Activated naive CD8-positive, alpha-beta T cell treated with anti-CD3 and anti-CD28 coated beads, Interleukin-2, amount 10 ng/mL, durations not matched to agents 7 days and 5 days (primary cell): Measurements from ENCODE around the gene PDE6D. TPM values are rescaled to one million over a fixed set of nuclear protein-coding genes. Genes with fewer than 3 reads are reported as not detected.

ENCODE experiments used
- ATAC-seq: fragments of 150-1000 bp; cut with Tn5 transposase; one replicate; pipeline ENCODE4 v1.10.0; 2021; ENCODE audit warnings: low read depth, moderate library complexity
- POLR2A ChIA-PET: fragments of 350-600 bp; sonication (Branson Sonifier 250); formaldehyde crosslinking; loops from one replicate; lab custom pipeline; 2021; ENCODE audit warnings: antibody characterized with exemption; lab: Charles Lee
- DNase-seq: peaks from one replicate; pipeline ENCODE4 v3.0.0; 2021
- H3K27ac Mint-ChIP-seq: one replicate; pipeline ENCODE4 v1.8.0; 2022; ENCODE audit warnings: mild to moderate bottlenecking, mixed read lengths
- H3K27me3 Mint-ChIP-seq: one replicate; pipeline ENCODE4 v1.8.0; 2022; ENCODE audit warnings: mild to moderate bottlenecking, moderate library complexity, mixed read lengths
- H3K36me3 Mint-ChIP-seq: one replicate; pipeline ENCODE4 v1.8.0; 2021; ENCODE audit warnings: mild to moderate bottlenecking, mixed read lengths
- H3K4me1 Mint-ChIP-seq: one replicate; pipeline ENCODE4 v1.8.0; 2021; ENCODE audit warnings: mixed read lengths
- H3K4me3 Mint-ChIP-seq: one replicate; pipeline ENCODE4 v1.8.0; 2022; ENCODE audit warnings: mild to moderate bottlenecking, moderate library complexity, mixed read lengths
- H3K9me3 Mint-ChIP-seq: one replicate; pipeline ENCODE4 v1.8.0; 2021; ENCODE audit warnings: mixed read lengths
- total RNA-seq, 2 experiments: library from RNA; stranded (reverse); gene quantifications; one replicate each; pipeline ENCODE4 v1.2.3, GENCODE V29; 2021

PDE6D gene
- total RNA-seq, 2 experiments from 2014 or later: 34.1 TPM

- H3K4me1 Mint-ChIP-seq: peaks cover 11% of the 10 kb centered on the region
- no peak overlapping the region for H3K4me3 Mint-ChIP-seq
- H3K27me3 Mint-ChIP-seq: peaks cover 3% of the 10 kb centered on the region
- POLR2A ChIA-PET: no interaction called here
- ATAC-seq (no peak), DNase-seq (no peak)
- peaks cover 3% of the 10 kb centered on the region for H3K36me3 Mint-ChIP-seq
- H3K27ac Mint-ChIP-seq: no peak overlapping the region
- no peaks in the 10 kb centered on the region for H3K9me3 Mint-ChIP-seq
These were observed 79.4 kb downstream of the PDE6D start for GRCh38 chr2:231701456-231702373.

- H3K4me3 Mint-ChIP-seq: no peak overlapping the region
- POLR2A ChIA-PET: no interaction called here
- no peaks in the 10 kb centered on the region for H3K9me3 Mint-ChIP-seq
- H3K36me3 Mint-ChIP-seq: peaks cover under 1% of the 10 kb centered on the region
- DNase-seq: no peak
- no peak overlapping the region for H3K27ac Mint-ChIP-seq
- no peak for ATAC-seq
- H3K27me3 Mint-ChIP-seq: peaks cover 3% of the 10 kb centered on the region
- H3K4me1 Mint-ChIP-seq: no peaks in the 10 kb centered on the region
These were observed 82.1 kb downstream of the PDE6D start for GRCh38 chr2:231699006-231699405.

GRCh38 chr2:231696004-231696367 is 85.1 kb downstream of the PDE6D start:
- no peaks in the 10 kb centered on the region for H3K36me3 Mint-ChIP-seq
- POLR2A ChIA-PET: no interaction called here

GRCh38 chr2:231693956-231694355 is 87.1 kb downstream of the PDE6D start:
- ATAC-seq (no peak), DNase-seq (no peak)
- Mint-ChIP-seq H3K27me3 (peaks cover 3% of the 10 kb centered on the region), H3K4me1 (peaks cover 1% of the 10 kb centered on the region), H3K9me3 (no peaks in the 10 kb centered on the region), H3K36me3 (no peaks in the 10 kb centered on the region), H3K4me3 (no peak overlapping the region), H3K27ac (no peak overlapping the region)
- POLR2A ChIA-PET: interaction anchor here (1.4 to 1.9 kb wide), 3 partner anchors 9 to 14 kb away, joined by 4 to 8 read pairs (median 4); partner anchors contain the start of gene PTMA

More at GRCh38 chr2:231696004-231696367, 85.1 kb downstream of the PDE6D start:
- Mint-ChIP-seq H3K4me3 (no peak overlapping the region), H3K27ac (no peak overlapping the region), H3K27me3 (peaks cover 3% of the 10 kb centered on the region), H3K9me3 (no peaks in the 10 kb centered on the region), H3K4me1 (peaks cover 1% of the 10 kb centered on the region)
- ATAC-seq: no peak
- DNase-seq: no peak

- POLR2A ChIA-PET: interaction anchor here (1.4 kb wide), 1 partner anchor 14 kb away, joined by 4 read pairs; no protein-coding TSS in a partner anchor
- H3K27ac Mint-ChIP-seq: no peak overlapping the region
- H3K36me3 Mint-ChIP-seq: no peaks in the 10 kb centered on the region
- H3K4me3 Mint-ChIP-seq: no peak overlapping the region
- H3K4me1 Mint-ChIP-seq: peaks cover 1% of the 10 kb centered on the region
- ATAC-seq (no peak), DNase-seq (no peak)
- peaks cover 3% of the 10 kb centered on the region for H3K27me3 Mint-ChIP-seq
- no peaks in the 10 kb centered on the region for H3K9me3 Mint-ChIP-seq
These were observed 88.2 kb downstream of the PDE6D start for GRCh38 chr2:231692847-231693246.

GRCh38 chr2:231691251-231691772 is 89.8 kb downstream of the PDE6D start:
- Mint-ChIP-seq H3K27me3 (no peaks in the 10 kb centered on the region), H3K27ac (no peak overlapping the region), H3K4me1 (peaks cover 5% of the 10 kb centered on the region), H3K36me3 (no peaks in the 10 kb centered on the region), H3K9me3 (no peaks in the 10 kb centered on the region), H3K4me3 (no peak overlapping the region)
- ATAC-seq: no peak
- no peak for DNase-seq
- POLR2A ChIA-PET: no interaction called here

GRCh38 chr2:231689124-231689893 is 91.8 kb downstream of the PDE6D start:
- Mint-ChIP-seq H3K4me1 (peaks cover 6% of the 10 kb centered on the region), H3K4me3 (no peak overlapping the region), H3K36me3 (no peaks in the 10 kb centered on the region), H3K9me3 (no peaks in the 10 kb centered on the region), H3K27ac (no peak overlapping the region), H3K27me3 (peaks cover 2% of the 10 kb centered on the region)
- POLR2A ChIA-PET: interaction anchor here (1.7 to 1.9 kb wide), 2 partner anchors 14 to 26 kb away, joined by 5 to 7 read pairs; no protein-coding TSS in a partner anchor
- ATAC-seq (no peak), DNase-seq (no peak)

- Mint-ChIP-seq H3K27me3 (peaks cover 2% of the 10 kb centered on the region), H3K9me3 (no peaks in the 10 kb centered on the region), H3K4me1 (peaks cover 6% of the 10 kb centered on the region), H3K4me3 (no peak overlapping the region), H3K36me3 (no peaks in the 10 kb centered on the region), H3K27ac (no peak overlapping the region)
- ATAC-seq (no peak), DNase-seq (no peak)
- POLR2A ChIA-PET: interaction anchor here (1.7 to 1.9 kb wide), 2 partner anchors 15 to 26 kb away, joined by 5 to 7 read pairs; no protein-coding TSS in a partner anchor
These were observed 92.4 kb downstream of the PDE6D start for GRCh38 chr2:231688719-231689118.

- Mint-ChIP-seq H3K4me1 (peaks cover 6% of the 10 kb centered on the region), H3K36me3 (no peaks in the 10 kb centered on the region), H3K9me3 (no peaks in the 10 kb centered on the region), H3K27ac (no peak overlapping the region), H3K27me3 (peaks cover 2% of the 10 kb centered on the region), H3K4me3 (no peak overlapping the region)
- POLR2A ChIA-PET: interaction anchor here (1.0 to 1.8 kb wide), 3 partner anchors 21 to 27 kb away, joined by 3 to 10 read pairs (median 7); partner anchors contain the start of gene PTMA
- no peak for ATAC-seq
- no peak for DNase-seq
These were observed 93.1 kb downstream of the PDE6D start for GRCh38 chr2:231687961-231688360.

- Mint-ChIP-seq H3K4me1 (peaks cover 9% of the 10 kb centered on the region), H3K27ac (peak overlapping the region; percentile 43), H3K9me3 (no peaks in the 10 kb centered on the region), H3K36me3 (no peaks in the 10 kb centered on the region), H3K27me3 (peaks cover 7% of the 10 kb centered on the region), H3K4me3 (no peak overlapping the region)
- DNase-seq: peak; percentile 78
- POLR2A ChIA-PET: interaction anchor here (1.0 to 1.8 kb wide), 4 partner anchors 19 to 28 kb away, joined by 3 to 10 read pairs (median 4); partner anchors contain the start of gene PTMA
- peak; percentile 87 for ATAC-seq
These were observed 93.8 kb downstream of the PDE6D start for GRCh38 chr2:231687133-231687852.

GRCh38 chr2:231686192-231687100 is 94.6 kb downstream of the PDE6D start:
- POLR2A ChIA-PET: interaction anchor here (1.0 to 1.8 kb wide), 3 partner anchors 20 to 29 kb away, joined by 4 to 10 read pairs (median 4); partner anchors contain the start of gene PTMA
- Mint-ChIP-seq H3K9me3 (no peaks in the 10 kb centered on the region), H3K27me3 (peaks cover 16% of the 10 kb centered on the region), H3K27ac (peak overlapping the region; percentile 43), H3K36me3 (no peaks in the 10 kb centered on the region), H3K4me1 (peaks cover 8% of the 10 kb centered on the region), H3K4me3 (no peak overlapping the region)
- DNase-seq (no peak), ATAC-seq (no peak)
